Body of pancreas (tissue), 4 donors: ENCODE results near the gene KLHL29. TPM values are rescaled to one million over a fixed set of nuclear protein-coding genes. Genes with fewer than 3 reads are reported as not detected.

Source experiments
- ATAC-seq: fragments of 150-250 bp; one replicate; pipeline ENCODE4 v1.9.1; 2016
- DNase-seq, 4 donors: peaks; one replicate each; pipeline ENCODE4 v3.0.0-alpha.2; 2019
- H3K27ac ChIP-seq, 4 donors: fragments of 200-600 bp; sonication (generic); 1 replicate in 3 of 4; 2 replicates in 1 of 4; pipeline versions ENCODE4 v1.5.1 to v1.6.1; 2016 to 2019; ENCODE audit warnings: mild to moderate bottlenecking in 1 of 4, mixed read lengths in 1 of 4, moderate library complexity in 1 of 4
- H3K27me3 ChIP-seq, 2 donors: fragments of 200-600 bp; sonication (generic); one replicate each; pipeline ENCODE4 v1.6.0; 2016; ENCODE audit warnings: mild to moderate bottlenecking in 1 of 2
- H3K36me3 ChIP-seq, 2 donors: fragments of 200-600 bp; sonication (generic); replicated peaks in 1 of 2; 2 replicates each; pipeline ENCODE4 v1.5.1; 2016; ENCODE audit warnings: low read depth in 2 of 2; ENCODE audit not compliant: insufficient read depth in 1 of 2
- H3K4me1 ChIP-seq: fragments of 200-600 bp; sonication (generic); one replicate; pipeline ENCODE4 v1.6.0; 2016
- H3K4me3 ChIP-seq, 2 donors: fragments of 200-600 bp; sonication (generic); 1 replicate in 1 of 2; 2 replicates in 1 of 2; pipeline ENCODE4 v1.5.1; 2016 to 2019
- H3K9me3 ChIP-seq, 3 donors: fragments of 200-600 bp; sonication (generic); 1 replicate in 2 of 3; 2 replicates in 1 of 3; pipeline ENCODE4 v1.5.1; 2016
- POLR2A ChIP-seq, 3 donors: fragments of 450-650 bp; IDR thresholded peaks; one replicate each; pipeline ENCODE4 v1.6.1; 2016; ENCODE audit warnings: antibody characterized with exemption in 3 of 3, mild to moderate bottlenecking in 2 of 3
- WGBS, 2 donors: methylation state at CpG; one replicate each; pipeline ENCODE4 v1.1.5; 2017; 5-methylcytosine and 5-hydroxymethylcytosine counted together
- intact Hi-C: fragments of 100-400 bp; cut with DNase I; formaldehyde crosslinking; loops from one replicate; pipeline ENCODE4 v1.15.1; 2023
- total RNA-seq, 2 donors: library from RNA; depleted of rRNA; stranded (reverse); fragments of >200 nt; gene quantifications; one replicate each; pipeline ENCODE4 v1.1.0, GENCODE V29; 2016
- TF ChIP-seq, protein P1 (sequence below), 7 experiments: fragments of 450-650 bp in 4 of 7; fragments of 200-600 bp in 3 of 7; sonication (generic) in 3 of 7; IDR thresholded peaks; one replicate each; pipeline ENCODE4 v1.5.1; 2016 to 2019; ENCODE audit warnings: antibody characterized with exemption in 7 of 7

KLHL29 gene
- total RNA-seq = 1 to 10 TPM; 4.0 to 4.4 TPM

DNA sequence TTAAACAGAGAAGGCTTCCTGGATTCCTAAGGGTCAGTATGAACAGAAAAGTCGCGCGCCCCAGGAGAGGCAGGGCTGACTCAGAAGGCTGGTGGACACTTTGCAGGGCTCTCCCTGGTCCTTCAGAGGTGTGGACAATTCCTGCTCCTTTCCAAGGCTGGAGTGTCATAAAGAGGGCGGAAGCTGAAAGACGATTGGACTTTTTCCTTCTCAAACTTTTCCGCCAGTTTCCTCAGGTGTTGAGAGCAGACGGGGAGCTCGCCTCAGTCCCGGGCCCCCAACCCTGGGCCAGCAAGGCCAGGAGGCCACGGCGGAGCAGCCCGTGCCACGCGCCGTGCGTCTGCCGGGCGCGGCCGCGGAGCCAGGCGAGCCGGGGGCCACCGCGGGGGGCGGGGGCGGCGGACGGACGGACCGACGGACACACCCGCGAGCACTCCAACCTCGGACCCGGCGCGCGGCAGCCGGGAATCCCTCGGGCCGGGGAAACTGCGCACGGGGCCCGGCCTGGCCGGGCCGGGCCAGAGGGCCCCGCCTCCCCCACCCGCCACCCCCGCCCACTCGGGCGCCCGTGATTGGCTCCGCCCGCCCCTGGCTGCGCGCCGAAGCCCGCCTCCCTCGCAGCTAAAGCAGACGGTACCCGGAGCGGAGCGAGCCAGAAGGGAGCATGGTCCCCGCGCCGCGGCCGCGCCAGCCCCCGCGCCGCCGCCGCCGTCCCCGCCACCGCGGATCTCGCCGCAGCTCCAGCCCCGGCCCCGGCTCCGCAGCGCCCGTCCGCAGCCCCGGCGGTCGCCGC is at the start of gene KLHL29:
KLHL29 (plus strand) TSS at position 629 of the 793 bp plus-strand sequence. CDS start 177,018 bp downstream, outside the sequence.
- ATAC-seq (peak; percentile 81), DNase-seq (peak; percentile 75 to 89 (median 80))
- Histone ChIP-seq H3K9me3 (no peaks in the 10 kb centered on the region), H3K4me3 (peak within 1 kb of the TSS in 1 of 2 donors; percentile 39), H3K4me1 (peaks cover 24% of the 10 kb centered on the region), H3K27ac (peak within 1 kb of the TSS in 3 of 4 donors; percentile 25 to 51 (median 39)), H3K27me3 (peaks cover 0 to 16% of the 10 kb centered on the region in 2 donors), H3K36me3 (no peaks in the 10 kb centered on the region)
- 11 to 49% methylated on average over 9 to 55 of the region's 91 CpGs for WGBS, 2 donors
- intact Hi-C loops = no loop called here
- TF ChIP-seq, protein P1, sequence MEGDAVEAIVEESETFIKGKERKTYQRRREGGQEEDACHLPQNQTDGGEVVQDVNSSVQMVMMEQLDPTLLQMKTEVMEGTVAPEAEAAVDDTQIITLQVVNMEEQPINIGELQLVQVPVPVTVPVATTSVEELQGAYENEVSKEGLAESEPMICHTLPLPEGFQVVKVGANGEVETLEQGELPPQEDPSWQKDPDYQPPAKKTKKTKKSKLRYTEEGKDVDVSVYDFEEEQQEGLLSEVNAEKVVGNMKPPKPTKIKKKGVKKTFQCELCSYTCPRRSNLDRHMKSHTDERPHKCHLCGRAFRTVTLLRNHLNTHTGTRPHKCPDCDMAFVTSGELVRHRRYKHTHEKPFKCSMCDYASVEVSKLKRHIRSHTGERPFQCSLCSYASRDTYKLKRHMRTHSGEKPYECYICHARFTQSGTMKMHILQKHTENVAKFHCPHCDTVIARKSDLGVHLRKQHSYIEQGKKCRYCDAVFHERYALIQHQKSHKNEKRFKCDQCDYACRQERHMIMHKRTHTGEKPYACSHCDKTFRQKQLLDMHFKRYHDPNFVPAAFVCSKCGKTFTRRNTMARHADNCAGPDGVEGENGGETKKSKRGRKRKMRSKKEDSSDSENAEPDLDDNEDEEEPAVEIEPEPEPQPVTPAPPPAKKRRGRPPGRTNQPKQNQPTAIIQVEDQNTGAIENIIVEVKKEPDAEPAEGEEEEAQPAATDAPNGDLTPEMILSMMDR (IDR thresholded peaks at IDR 0.05) = no peak
- TF ChIP-seq POLR2A (IDR thresholded peaks at IDR 0.05) = no peak

DNA sequence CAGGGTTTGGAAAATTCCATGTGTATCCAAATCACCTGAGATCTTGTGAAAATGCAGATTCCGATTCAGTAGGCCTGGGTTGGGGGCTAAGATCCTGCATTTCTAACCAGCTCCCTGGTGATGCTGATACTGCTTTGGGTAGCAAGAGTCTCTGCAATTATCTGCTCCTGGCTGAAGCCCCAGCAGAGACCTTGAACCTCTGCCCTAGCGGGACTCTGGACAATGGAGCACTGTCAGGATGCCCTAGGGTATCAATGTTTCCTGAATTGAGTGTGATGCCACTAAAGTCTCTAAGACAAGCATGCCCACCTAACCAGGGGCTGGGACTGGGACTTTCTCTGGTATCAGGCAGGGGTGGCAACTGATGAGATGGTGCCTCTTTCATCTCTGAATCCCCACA is 49.4 kb upstream of the KLHL29 start:
- Histone ChIP-seq H3K4me1 (no peaks in the 10 kb centered on the region), H3K9me3 (peaks cover 0 to 5% (median 0%) of the 10 kb centered on the region in 3 donors), H3K36me3 (no peaks in the 10 kb centered on the region), H3K4me3 (no peak overlapping the region), H3K27ac (no peak overlapping the region), H3K27me3 (no peaks in the 10 kb centered on the region)
- ATAC-seq (no peak), DNase-seq (no peak)
- TF ChIP-seq, protein P1 (IDR thresholded peaks at IDR 0.05) = no peak
- no peak for TF ChIP-seq POLR2A (IDR thresholded peaks at IDR 0.05)
- WGBS, 2 donors = 63 to 75% methylated on average over 1 to 2 of the region's 2 CpGs
- intact Hi-C loops = no loop called here

DNA sequence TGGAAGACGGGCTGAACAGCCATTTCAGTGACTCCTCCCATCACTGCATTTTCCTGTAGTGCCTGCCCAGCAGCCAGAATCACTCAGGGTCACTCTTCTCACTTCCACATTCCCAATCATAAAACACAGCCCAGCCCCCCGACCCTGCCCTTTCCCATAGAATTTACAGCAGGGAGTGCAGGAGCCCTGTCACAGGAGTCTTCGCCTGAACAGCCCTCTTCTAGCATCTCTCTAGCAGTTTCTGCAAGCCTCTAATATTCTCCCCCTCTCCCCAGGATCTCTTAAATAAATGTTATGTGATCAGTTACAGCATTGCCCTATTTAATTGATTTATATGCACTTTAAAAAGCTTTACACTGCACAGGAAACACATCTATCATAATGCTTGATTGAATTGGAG is 42.9 kb upstream of the KLHL29 start:
- H3K4me3 ChIP-seq = no peak overlapping the region
- H3K27ac ChIP-seq = no peak overlapping the region
- TF ChIP-seq POLR2A (IDR thresholded peaks at IDR 0.05) = no peak
- TF ChIP-seq, protein P1 (IDR thresholded peaks at IDR 0.05) = no peak
- intact Hi-C loops = no loop called here
- H3K9me3 ChIP-seq = peaks cover 0 to 10% (median 0%) of the 10 kb centered on the region in 3 donors
- no peaks in the 10 kb centered on the region for H3K36me3 ChIP-seq
- H3K27me3 ChIP-seq = no peaks in the 10 kb centered on the region
- WGBS, 2 donors = 20 to 43% methylated on average over 3 of the region's 3 CpGs
- ATAC-seq (no peak), DNase-seq (no peak)
- H3K4me1 ChIP-seq = no peaks in the 10 kb centered on the region

DNA sequence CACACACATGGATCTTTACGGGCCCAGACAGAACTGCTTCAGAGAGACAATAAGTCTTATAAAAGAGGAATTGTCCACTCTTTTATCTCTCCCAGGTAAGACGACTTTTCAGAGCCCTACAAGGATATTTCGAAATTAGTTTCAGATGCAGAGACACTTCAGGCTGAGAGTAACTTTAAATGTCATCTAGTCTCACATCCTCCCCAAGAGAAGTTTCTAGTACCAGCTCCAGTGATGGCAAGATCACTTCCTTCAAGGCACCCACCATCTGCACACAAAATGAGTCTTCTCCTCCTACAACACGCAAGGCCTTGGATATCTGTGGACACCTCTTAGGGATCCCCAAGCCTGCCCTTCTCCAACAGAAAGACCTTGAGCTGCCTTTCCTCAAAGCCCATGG is 39.0 kb upstream of the KLHL29 start:
- ATAC-seq (no peak), DNase-seq (no peak)
- H3K9me3 ChIP-seq = peaks cover 0 to under 1% (median 0%) of the 10 kb centered on the region in 3 donors
- 57 to 76% methylated on average over 4 of the region's 4 CpGs for WGBS, 2 donors
- no peaks in the 10 kb centered on the region for H3K4me1 ChIP-seq
- H3K27ac ChIP-seq = no peak overlapping the region
- no peaks in the 10 kb centered on the region for H3K27me3 ChIP-seq
- TF ChIP-seq POLR2A (IDR thresholded peaks at IDR 0.05) = no peak
- TF ChIP-seq, protein P1 (IDR thresholded peaks at IDR 0.05) = no peak
- no peaks in the 10 kb centered on the region for H3K36me3 ChIP-seq
- no peak overlapping the region for H3K4me3 ChIP-seq
- intact Hi-C loops = no loop called here
